Measurements from ENCODE around the gene SCAPER. TPM values are rescaled to one million over a fixed set of nuclear protein-coding genes. Genes with fewer than 3 reads are reported as not detected.

Gene SCAPER
- total RNA-seq, 1 experiment from 2014 or later = 15.3 TPM

GRCh38 chr15:76837474-76837873, 67.7 kb downstream of the SCAPER start:
- in situ Hi-C loops (cut with HindIII; ENCODE audit: low pct_unique_long_range_greater_than_20kb, low sequenced_read_pairs) (no loop called here), intact Hi-C loops (cut with micrococcal nuclease; ENCODE audit: unreplicated experiment) (no loop called here)
- POLR2A ChIA-PET = no interaction called here
- Histone ChIP-seq H3K4me3 (ENCODE audit: low read depth in 2 of 2, low read length in 2 of 2) (no peak overlapping the region), H3K27me3 (ENCODE audit: control insufficient read depth, insufficient read depth, low read length) (no peaks in the 10 kb centered on the region), H3K36me3 (ENCODE audit: control insufficient read depth, insufficient read depth, low read length) (no peaks in the 10 kb centered on the region), H3K27ac (ENCODE audit: low read length) (no peak overlapping the region), H3K9me3 (ENCODE audit: control insufficient read depth, insufficient read depth, low read depth, low read length) (0 out of 2 replicates have a peak, but pooled peaks cover 3% of the 10 kb centered on the region), H3K4me1 (ENCODE audit: control insufficient read depth, insufficient read depth, low read length) (no peaks in the 10 kb centered on the region)
- no peak for DNase-seq (ENCODE audit: low read depth, low spot score)
- BruUV-seq (replicated peaks) = no TSS peak
- CTCF ChIA-PET = no interaction called here
- ATAC-seq = no peak
- TF ChIP-seq POLR2AphosphoS5 (IDR thresholded peaks at IDR 0.05; ENCODE audit: low read depth, low read length) (no peak), TCF7L2 (IDR thresholded peaks at IDR 0.05; ENCODE audit: low read depth, low read length) (no peak), REST (IDR thresholded peaks at IDR 0.05; ENCODE audit: insufficient read depth in 1 of 2, low read depth in 2 of 2, low read length in 1 of 2) (no peak), CTCF (IDR thresholded peaks at IDR 0.05) (no peak), SIN3A (IDR thresholded peaks at IDR 0.05; ENCODE audit: borderline replicate concordance, insufficient read depth, low read depth, low read length) (no peak)

- BruUV-seq (replicated peaks) = no TSS peak
Measured at GRCh38 chr15:76829939-76830338, 75.2 kb downstream of the SCAPER start.

More at GRCh38 chr15:76829939-76830338, 75.2 kb downstream of the SCAPER start:
- DNase-seq (ENCODE audit: low read depth, low spot score) (no peak), ATAC-seq (no peak)
- Histone ChIP-seq H3K4me1 (ENCODE audit: control insufficient read depth, insufficient read depth, low read length) (no peaks in the 10 kb centered on the region), H3K27ac (ENCODE audit: low read length) (no peak overlapping the region), H3K27me3 (ENCODE audit: control insufficient read depth, insufficient read depth, low read length) (no peaks in the 10 kb centered on the region), H3K9me3 (ENCODE audit: control insufficient read depth, insufficient read depth, low read depth, low read length) (0 out of 2 replicates have a peak, but pooled peaks cover 3% of the 10 kb centered on the region), H3K4me3 (ENCODE audit: low read depth in 2 of 2, low read length in 2 of 2) (no peak overlapping the region), H3K36me3 (ENCODE audit: control insufficient read depth, insufficient read depth, low read length) (no peaks in the 10 kb centered on the region)
- ChIA-PET CTCF (no interaction called here), POLR2A (no interaction called here)
- intact Hi-C loops (cut with micrococcal nuclease; ENCODE audit: unreplicated experiment) = no loop called here
- TF ChIP-seq TCF7L2 (IDR thresholded peaks at IDR 0.05; ENCODE audit: low read depth, low read length) = no peak
- TF ChIP-seq REST (IDR thresholded peaks at IDR 0.05; ENCODE audit: insufficient read depth in 1 of 2, low read depth in 2 of 2, low read length in 1 of 2) = no peak
- TF ChIP-seq POLR2AphosphoS5 (IDR thresholded peaks at IDR 0.05; ENCODE audit: low read depth, low read length) = no peak
- TF ChIP-seq SIN3A (IDR thresholded peaks at IDR 0.05; ENCODE audit: borderline replicate concordance, insufficient read depth, low read depth, low read length) = no peak
- TF ChIP-seq CTCF (IDR thresholded peaks at IDR 0.05) = no peak
- in situ Hi-C loops (cut with HindIII; ENCODE audit: low pct_unique_long_range_greater_than_20kb, low sequenced_read_pairs) = no loop called here
